Smooth muscle cell (in vitro differentiated cells): ENCODE results near the gene SPOCD1. TPM values are rescaled to one million over a fixed set of nuclear protein-coding genes. Genes with fewer than 3 reads are reported as not detected.

Source experiments
- DNase-seq: peaks from one replicate; lab custom pipeline; 2025; ENCODE audit not compliant: unreplicated experiment; lab: John Stamatoyannopoulos, UW
- H2AFZ ChIP-seq: fragments of 200-600 bp; sonication (generic); 2 replicates; pipeline ENCODE4 v1.6.0; 2016; ENCODE audit warnings: antibody characterized with exemption, low read depth, mild to moderate bottlenecking
- H3F3A ChIP-seq: fragments of 200-600 bp; sonication (generic); 2 replicates; pipeline ENCODE4 v1.6.0; 2017; ENCODE audit warnings: antibody characterized with exemption, low read depth
- H3K27ac ChIP-seq: fragments of 200-600 bp; sonication (generic); 2 replicates; pipeline ENCODE4 v1.5.1; 2016; ENCODE audit warnings: low read depth, mild to moderate bottlenecking
- H3K27me3 ChIP-seq: fragments of 200-600 bp; sonication (generic); 2 replicates; pipeline ENCODE4 v1.6.1; 2016; ENCODE audit warnings: low read depth, mild to moderate bottlenecking
- H3K36me3 ChIP-seq: fragments of 200-600 bp; sonication (generic); 2 replicates; pipeline ENCODE4 v1.5.1; 2016; ENCODE audit warnings: low read depth
- H3K4me1 ChIP-seq: fragments of 200-600 bp; sonication (generic); 2 replicates; pipeline ENCODE4 v1.5.1; 2016; ENCODE audit warnings: low read depth
- H3K4me2 ChIP-seq: fragments of 200-600 bp; sonication (generic); 2 replicates; pipeline ENCODE4 v1.6.0; 2016; ENCODE audit warnings: mild to moderate bottlenecking
- H3K4me3 ChIP-seq: fragments of 200-600 bp; sonication (generic); 2 replicates; pipeline ENCODE4 v1.5.1; 2016; ENCODE audit warnings: mild to moderate bottlenecking
- H3K79me2 ChIP-seq: fragments of 200-600 bp; sonication (generic); 2 replicates; pipeline ENCODE4 v1.6.0; 2016; ENCODE audit warnings: low read depth, mild to moderate bottlenecking
- H3K9ac ChIP-seq: fragments of 200-600 bp; sonication (generic); 2 replicates; pipeline ENCODE4 v1.6.0; 2016; ENCODE audit warnings: low read depth
- H3K9me3 ChIP-seq: fragments of 200-600 bp; sonication (generic); replicated peaks from 2 replicates; pipeline ENCODE4 v1.5.1; 2016; ENCODE audit warnings: low read depth
- H4K20me1 ChIP-seq: fragments of 200-600 bp; sonication (generic); 2 replicates; pipeline ENCODE4 v1.6.0; 2016; ENCODE audit warnings: low read depth
- WGBS: methylation state at CpG from one replicate; pipeline ENCODE4 v1.1.7; 2016; ENCODE audit warnings: low lambda C conversion rate; 5-methylcytosine and 5-hydroxymethylcytosine counted together
- polyA plus RNA-seq: library from polyadenylated mRNA; unstranded; fragments of >200 nt; fragmentation: Nextera tagmentation; extraction: Ambion mirVana; gene quantifications from 2 replicates; pipeline ENCODE4 v1.2.1, GENCODE V29; 2016
- total RNA-seq: library from RNA; depleted of rRNA; stranded (reverse); fragments of >200 nt; gene quantifications from 2 replicates; pipeline ENCODE4 v1.2.3, GENCODE V29; 2014
- TF ChIP-seq, protein P1 (sequence below): fragments of 200-600 bp; sonication (generic); IDR thresholded peaks from 2 replicates; pipeline ENCODE4 v1.5.1; 2017; ENCODE audit warnings: borderline replicate concordance, mild to moderate bottlenecking, antibody characterized with exemption; ENCODE audit not compliant: insufficient read depth, poor library complexity, severe bottlenecking

SPOCD1 gene
- total and polyA plus RNA-seq, 2 experiments from 2014 or later, result 39.5 to 45.3 TPM

DNA sequence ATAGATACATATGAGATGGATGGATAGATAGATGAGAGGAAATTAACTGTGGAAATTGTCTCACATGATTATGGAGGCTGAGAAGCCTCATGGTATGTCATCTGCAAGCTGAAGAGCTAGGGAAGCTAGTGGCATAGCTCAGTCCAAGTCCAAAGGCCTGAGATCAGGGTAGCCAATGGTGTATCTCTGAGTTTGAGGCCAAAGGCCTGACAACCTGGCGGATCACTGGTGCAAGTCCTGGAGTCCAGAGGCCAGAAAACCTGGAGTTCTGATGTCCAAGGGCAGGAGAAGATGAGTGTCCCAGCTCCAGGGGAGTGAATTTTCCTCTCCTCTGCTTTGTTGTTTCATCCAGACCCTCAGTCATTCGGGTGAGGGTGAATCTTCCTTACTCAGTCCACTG lies 43.9 kb upstream of the SPOCD1 start:
- no peaks in the 10 kb centered on the region for H3K27me3 ChIP-seq
- no peaks in the 10 kb centered on the region for H3F3A ChIP-seq
- no peaks in the 10 kb centered on the region for H4K20me1 ChIP-seq
- WGBS, result 97% methylated on average over 2 of the region's 2 CpGs
- H3K36me3 ChIP-seq, result no peaks in the 10 kb centered on the region
- H3K27ac ChIP-seq, result no peak overlapping the region
- H3K4me2 ChIP-seq, result no peak overlapping the region
- no peak overlapping the region for H2AFZ ChIP-seq
- no peak for DNase-seq
- H3K9ac ChIP-seq, result no peak overlapping the region
- no peaks in the 10 kb centered on the region for H3K4me1 ChIP-seq
- H3K79me2 ChIP-seq, result no peaks in the 10 kb centered on the region
- TF ChIP-seq, protein P1, sequence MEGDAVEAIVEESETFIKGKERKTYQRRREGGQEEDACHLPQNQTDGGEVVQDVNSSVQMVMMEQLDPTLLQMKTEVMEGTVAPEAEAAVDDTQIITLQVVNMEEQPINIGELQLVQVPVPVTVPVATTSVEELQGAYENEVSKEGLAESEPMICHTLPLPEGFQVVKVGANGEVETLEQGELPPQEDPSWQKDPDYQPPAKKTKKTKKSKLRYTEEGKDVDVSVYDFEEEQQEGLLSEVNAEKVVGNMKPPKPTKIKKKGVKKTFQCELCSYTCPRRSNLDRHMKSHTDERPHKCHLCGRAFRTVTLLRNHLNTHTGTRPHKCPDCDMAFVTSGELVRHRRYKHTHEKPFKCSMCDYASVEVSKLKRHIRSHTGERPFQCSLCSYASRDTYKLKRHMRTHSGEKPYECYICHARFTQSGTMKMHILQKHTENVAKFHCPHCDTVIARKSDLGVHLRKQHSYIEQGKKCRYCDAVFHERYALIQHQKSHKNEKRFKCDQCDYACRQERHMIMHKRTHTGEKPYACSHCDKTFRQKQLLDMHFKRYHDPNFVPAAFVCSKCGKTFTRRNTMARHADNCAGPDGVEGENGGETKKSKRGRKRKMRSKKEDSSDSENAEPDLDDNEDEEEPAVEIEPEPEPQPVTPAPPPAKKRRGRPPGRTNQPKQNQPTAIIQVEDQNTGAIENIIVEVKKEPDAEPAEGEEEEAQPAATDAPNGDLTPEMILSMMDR, result no peak
- H3K4me3 ChIP-seq, result no peak overlapping the region
- no peaks in the 10 kb centered on the region for H3K9me3 ChIP-seq

DNA sequence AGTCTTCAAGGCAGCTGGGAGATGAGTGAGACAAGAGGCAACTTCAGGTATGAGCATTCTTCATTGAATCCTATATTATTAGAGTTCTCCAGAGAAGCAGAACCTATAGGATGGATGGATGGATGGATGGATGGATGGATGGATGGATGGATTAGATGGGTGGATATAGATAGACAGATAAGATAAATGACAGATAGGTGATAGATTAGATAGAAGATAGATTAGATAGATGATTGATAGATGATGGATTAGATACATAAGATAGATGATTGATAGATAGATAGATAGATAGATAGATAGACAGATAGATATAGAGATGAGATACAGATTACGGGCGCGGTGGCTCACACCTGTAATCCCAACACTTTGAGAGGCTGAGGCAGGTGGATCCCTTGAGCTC lies 43.2 kb upstream of the SPOCD1 start:
- no peak overlapping the region for H3K9ac ChIP-seq
- no peak overlapping the region for H3K4me3 ChIP-seq
- no peak overlapping the region for H3K4me2 ChIP-seq
- no peak overlapping the region for H2AFZ ChIP-seq
- H3K36me3 ChIP-seq, result no peaks in the 10 kb centered on the region
- H3F3A ChIP-seq, result no peaks in the 10 kb centered on the region
- H4K20me1 ChIP-seq, result no peaks in the 10 kb centered on the region
- DNase-seq, result no peak
- no peaks in the 10 kb centered on the region for H3K9me3 ChIP-seq
- H3K27ac ChIP-seq, result no peak overlapping the region
- TF ChIP-seq, protein P1, result no peak
- H3K27me3 ChIP-seq, result no peaks in the 10 kb centered on the region
- H3K79me2 ChIP-seq, result no peaks in the 10 kb centered on the region
- 100% methylated on average over 3 of the region's 3 CpGs for WGBS
- no peaks in the 10 kb centered on the region for H3K4me1 ChIP-seq

DNA sequence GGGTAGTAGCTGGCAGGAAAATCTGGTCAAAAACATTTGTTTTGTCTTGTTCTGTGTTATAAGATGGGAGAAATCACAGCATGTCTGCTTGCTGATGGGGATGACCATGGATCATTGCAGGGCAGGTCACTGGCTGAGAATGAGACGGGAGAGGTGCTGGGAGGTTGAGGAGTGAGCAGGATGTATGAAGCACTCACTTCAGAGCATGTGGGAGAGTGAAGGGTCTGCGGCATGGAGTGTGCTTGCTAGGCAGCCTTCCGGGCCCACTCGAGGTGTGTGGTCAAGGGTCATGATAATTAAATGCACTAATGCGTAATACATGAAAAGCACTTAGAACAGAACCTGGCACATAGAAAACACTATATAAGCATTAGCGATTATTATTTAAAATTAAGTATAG lies 42.0 kb upstream of the SPOCD1 start:
- H3K9me3 ChIP-seq, result no peaks in the 10 kb centered on the region
- TF ChIP-seq, protein P1, result no peak
- no peak for DNase-seq
- 91% methylated on average over 6 of the region's 6 CpGs for WGBS
- H3F3A ChIP-seq, result no peaks in the 10 kb centered on the region
- no peak overlapping the region for H3K27ac ChIP-seq
- no peaks in the 10 kb centered on the region for H3K36me3 ChIP-seq
- H3K4me1 ChIP-seq, result no peaks in the 10 kb centered on the region
- no peaks in the 10 kb centered on the region for H4K20me1 ChIP-seq
- no peak overlapping the region for H2AFZ ChIP-seq
- H3K4me3 ChIP-seq, result no peak overlapping the region
- no peaks in the 10 kb centered on the region for H3K79me2 ChIP-seq
- no peak overlapping the region for H3K9ac ChIP-seq
- no peak overlapping the region for H3K4me2 ChIP-seq
- H3K27me3 ChIP-seq, result no peaks in the 10 kb centered on the region

DNA sequence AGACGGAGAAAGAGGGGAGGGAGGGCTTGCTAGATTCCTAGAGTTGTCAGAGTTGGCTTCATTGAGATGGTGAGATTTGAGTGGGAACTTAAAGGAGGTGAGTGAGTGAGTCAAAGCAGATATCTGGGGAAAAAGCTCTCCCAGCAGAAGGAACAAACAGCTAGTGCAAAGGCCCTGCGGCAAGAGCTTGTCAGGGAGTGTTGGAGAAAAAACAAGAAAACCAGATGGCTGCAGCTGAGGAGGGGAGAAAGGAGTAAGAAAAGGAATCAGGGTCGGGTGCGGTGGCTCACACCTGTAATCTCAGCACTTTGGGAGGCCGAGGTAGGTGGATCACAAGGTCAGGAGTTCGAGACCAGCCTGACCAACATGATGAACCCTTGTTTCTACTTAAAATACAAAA lies 40.3 kb upstream of the SPOCD1 start:
- no peak overlapping the region for H3K27ac ChIP-seq
- no peaks in the 10 kb centered on the region for H3K4me1 ChIP-seq
- H3F3A ChIP-seq, result no peaks in the 10 kb centered on the region
- 96% methylated on average over 6 of the region's 6 CpGs for WGBS
- H3K4me2 ChIP-seq, result no peak overlapping the region
- no peaks in the 10 kb centered on the region for H3K9me3 ChIP-seq
- peak overlapping the region; percentile 94 for H2AFZ ChIP-seq
- no peak overlapping the region for H3K4me3 ChIP-seq
- TF ChIP-seq, protein P1, result no peak
- H3K36me3 ChIP-seq, result no peaks in the 10 kb centered on the region
- H3K27me3 ChIP-seq, result no peaks in the 10 kb centered on the region
- H4K20me1 ChIP-seq, result no peaks in the 10 kb centered on the region
- no peaks in the 10 kb centered on the region for H3K79me2 ChIP-seq
- no peak overlapping the region for H3K9ac ChIP-seq
- no peak for DNase-seq
